ENCODE data around the gene PRCC. TPM values are rescaled to one million over a fixed set of nuclear protein-coding genes. Genes with fewer than 3 reads are reported as not detected.

The PRCC gene
- total and polyA plus RNA-seq, 2 of the 13 experiments (the other 11 are each of a cell fraction or from before 2014, with no cell fraction given) = 24.2 to 40.5 TPM

DNA sequence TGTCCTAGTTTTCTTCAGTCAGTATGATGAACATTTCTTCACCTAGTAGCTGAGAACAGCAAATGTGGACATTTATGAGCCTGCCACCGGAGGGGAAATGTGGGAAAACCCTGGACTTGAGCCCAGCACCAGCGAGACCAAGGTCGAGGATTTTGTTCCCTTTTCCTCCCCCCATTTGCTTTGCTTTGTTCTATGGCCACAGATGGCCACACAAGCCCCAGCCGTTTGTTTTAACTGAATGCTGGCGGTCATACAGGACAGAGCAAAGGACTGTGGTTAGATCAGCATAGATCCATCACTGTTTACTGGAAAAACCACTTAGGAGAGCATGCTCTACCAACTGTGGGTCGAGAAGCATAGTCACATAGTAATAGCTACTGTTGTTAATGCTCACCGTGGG lies 28.5 kb downstream of the PRCC start (continued):
- TF ChIP-seq, protein P1, sequence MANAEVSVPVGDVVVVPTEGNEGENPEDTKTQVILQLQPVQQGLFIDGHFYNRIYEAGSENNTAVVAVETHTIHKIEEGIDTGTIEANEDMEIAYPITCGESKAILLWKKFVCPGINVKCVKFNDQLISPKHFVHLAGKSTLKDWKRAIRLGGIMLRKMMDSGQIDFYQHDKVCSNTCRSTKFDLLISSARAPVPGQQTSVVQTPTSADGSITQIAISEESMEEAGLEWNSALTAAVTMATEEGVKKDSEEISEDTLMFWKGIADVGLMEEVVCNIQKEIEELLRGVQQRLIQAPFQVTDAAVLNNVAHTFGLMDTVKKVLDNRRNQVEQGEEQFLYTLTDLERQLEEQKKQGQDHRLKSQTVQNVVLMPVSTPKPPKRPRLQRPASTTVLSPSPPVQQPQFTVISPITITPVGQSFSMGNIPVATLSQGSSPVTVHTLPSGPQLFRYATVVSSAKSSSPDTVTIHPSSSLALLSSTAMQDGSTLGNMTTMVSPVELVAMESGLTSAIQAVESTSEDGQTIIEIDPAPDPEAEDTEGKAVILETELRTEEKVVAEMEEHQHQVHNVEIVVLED (CRISPR knock-in tag; IDR thresholded peaks at IDR 0.05; ENCODE audit: borderline replicate concordance) = no peak
- TF ChIP-seq, protein P2, sequence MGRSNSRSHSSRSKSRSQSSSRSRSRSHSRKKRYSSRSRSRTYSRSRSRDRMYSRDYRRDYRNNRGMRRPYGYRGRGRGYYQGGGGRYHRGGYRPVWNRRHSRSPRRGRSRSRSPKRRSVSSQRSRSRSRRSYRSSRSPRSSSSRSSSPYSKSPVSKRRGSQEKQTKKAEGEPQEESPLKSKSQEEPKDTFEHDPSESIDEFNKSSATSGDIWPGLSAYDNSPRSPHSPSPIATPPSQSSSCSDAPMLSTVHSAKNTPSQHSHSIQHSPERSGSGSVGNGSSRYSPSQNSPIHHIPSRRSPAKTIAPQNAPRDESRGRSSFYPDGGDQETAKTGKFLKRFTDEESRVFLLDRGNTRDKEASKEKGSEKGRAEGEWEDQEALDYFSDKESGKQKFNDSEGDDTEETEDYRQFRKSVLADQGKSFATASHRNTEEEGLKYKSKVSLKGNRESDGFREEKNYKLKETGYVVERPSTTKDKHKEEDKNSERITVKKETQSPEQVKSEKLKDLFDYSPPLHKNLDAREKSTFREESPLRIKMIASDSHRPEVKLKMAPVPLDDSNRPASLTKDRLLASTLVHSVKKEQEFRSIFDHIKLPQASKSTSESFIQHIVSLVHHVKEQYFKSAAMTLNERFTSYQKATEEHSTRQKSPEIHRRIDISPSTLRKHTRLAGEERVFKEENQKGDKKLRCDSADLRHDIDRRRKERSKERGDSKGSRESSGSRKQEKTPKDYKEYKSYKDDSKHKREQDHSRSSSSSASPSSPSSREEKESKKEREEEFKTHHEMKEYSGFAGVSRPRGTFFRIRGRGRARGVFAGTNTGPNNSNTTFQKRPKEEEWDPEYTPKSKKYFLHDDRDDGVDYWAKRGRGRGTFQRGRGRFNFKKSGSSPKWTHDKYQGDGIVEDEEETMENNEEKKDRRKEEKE (IDR thresholded peaks at IDR 0.05) = no peak
- TF ChIP-seq, protein P3, sequence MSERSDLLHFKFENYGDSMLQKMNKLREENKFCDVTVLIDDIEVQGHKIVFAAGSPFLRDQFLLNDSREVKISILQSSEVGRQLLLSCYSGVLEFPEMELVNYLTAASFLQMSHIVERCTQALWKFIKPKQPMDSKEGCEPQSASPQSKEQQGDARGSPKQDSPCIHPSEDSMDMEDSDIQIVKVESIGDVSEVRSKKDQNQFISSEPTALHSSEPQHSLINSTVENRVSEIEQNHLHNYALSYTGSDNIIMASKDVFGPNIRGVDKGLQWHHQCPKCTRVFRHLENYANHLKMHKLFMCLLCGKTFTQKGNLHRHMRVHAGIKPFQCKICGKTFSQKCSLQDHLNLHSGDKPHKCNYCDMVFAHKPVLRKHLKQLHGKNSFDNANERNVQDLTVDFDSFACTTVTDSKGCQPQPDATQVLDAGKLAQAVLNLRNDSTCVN (CRISPR knock-in tag; IDR thresholded peaks at IDR 0.05; ENCODE audit: borderline replicate concordance) = no peak
- TF ChIP-seq HOXA7 (CRISPR knock-in tag; IDR thresholded peaks at IDR 0.05) = no peak
- no peak for TF ChIP-seq RFX3 (CRISPR knock-in tag; IDR thresholded peaks at IDR 0.05)
- no peak for TF ChIP-seq FOXA1 (IDR thresholded peaks at IDR 0.05)
- no peak for TF ChIP-seq FOXA1 (CRISPR knock-in tag; IDR thresholded peaks at IDR 0.05)
- no peak for TF ChIP-seq GABPA (IDR thresholded peaks at IDR 0.05; ENCODE audit: low read depth, low read length)
- no peak for TF ChIP-seq GABPA (CRISPR knock-in tag; IDR thresholded peaks at IDR 0.05; ENCODE audit: low read depth)
- TF ChIP-seq ELF1 (CRISPR knock-in tag; IDR thresholded peaks at IDR 0.05) = 0 out of 2 replicates have a peak, but pooled peaks have one; percentile 9
- TF ChIP-seq ZNF792 (CRISPR knock-in tag; IDR thresholded peaks at IDR 0.05) = 0 out of 2 replicates have a peak, but pooled peaks have one; percentile 26
- TF ChIP-seq, protein P4, sequence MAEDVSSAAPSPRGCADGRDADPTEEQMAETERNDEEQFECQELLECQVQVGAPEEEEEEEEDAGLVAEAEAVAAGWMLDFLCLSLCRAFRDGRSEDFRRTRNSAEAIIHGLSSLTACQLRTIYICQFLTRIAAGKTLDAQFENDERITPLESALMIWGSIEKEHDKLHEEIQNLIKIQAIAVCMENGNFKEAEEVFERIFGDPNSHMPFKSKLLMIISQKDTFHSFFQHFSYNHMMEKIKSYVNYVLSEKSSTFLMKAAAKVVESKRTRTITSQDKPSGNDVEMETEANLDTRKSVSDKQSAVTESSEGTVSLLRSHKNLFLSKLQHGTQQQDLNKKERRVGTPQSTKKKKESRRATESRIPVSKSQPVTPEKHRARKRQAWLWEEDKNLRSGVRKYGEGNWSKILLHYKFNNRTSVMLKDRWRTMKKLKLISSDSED (CRISPR knock-in tag; IDR thresholded peaks at IDR 0.05) = no peak
- TF ChIP-seq HNF4G (IDR thresholded peaks at IDR 0.05; ENCODE audit: borderline replicate concordance, low read depth, low read length) = peak; percentile 44; the same call in 1 of the 2 replicates
- no peak for TF ChIP-seq HNF4G (CRISPR knock-in tag; IDR thresholded peaks at IDR 0.05; ENCODE audit: borderline replicate concordance, low read depth)
- TF ChIP-seq, protein P5, sequence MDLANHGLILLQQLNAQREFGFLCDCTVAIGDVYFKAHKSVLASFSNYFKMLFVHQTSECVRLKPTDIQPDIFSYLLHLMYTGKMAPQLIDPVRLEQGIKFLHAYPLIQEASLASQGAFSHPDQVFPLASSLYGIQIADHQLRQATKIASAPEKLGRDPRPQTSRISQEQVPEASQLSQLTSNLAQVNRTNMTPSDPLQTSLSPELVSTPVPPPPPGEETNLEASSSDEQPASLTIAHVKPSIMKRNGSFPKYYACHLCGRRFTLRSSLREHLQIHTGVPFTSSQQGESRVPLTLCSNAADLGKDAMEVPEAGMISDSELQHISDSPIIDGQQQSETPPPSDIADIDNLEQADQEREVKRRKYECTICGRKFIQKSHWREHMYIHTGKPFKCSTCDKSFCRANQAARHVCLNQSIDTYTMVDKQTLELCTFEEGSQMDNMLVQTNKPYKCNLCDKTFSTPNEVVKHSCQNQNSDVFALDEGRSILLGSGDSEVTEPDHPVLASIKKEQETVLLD (CRISPR knock-in tag; IDR thresholded peaks at IDR 0.05; ENCODE audit: low read depth) = no peak
- TF ChIP-seq KDM6A (CRISPR knock-in tag; IDR thresholded peaks at IDR 0.05; ENCODE audit: low read depth) = no peak
- TF ChIP-seq, protein P6, sequence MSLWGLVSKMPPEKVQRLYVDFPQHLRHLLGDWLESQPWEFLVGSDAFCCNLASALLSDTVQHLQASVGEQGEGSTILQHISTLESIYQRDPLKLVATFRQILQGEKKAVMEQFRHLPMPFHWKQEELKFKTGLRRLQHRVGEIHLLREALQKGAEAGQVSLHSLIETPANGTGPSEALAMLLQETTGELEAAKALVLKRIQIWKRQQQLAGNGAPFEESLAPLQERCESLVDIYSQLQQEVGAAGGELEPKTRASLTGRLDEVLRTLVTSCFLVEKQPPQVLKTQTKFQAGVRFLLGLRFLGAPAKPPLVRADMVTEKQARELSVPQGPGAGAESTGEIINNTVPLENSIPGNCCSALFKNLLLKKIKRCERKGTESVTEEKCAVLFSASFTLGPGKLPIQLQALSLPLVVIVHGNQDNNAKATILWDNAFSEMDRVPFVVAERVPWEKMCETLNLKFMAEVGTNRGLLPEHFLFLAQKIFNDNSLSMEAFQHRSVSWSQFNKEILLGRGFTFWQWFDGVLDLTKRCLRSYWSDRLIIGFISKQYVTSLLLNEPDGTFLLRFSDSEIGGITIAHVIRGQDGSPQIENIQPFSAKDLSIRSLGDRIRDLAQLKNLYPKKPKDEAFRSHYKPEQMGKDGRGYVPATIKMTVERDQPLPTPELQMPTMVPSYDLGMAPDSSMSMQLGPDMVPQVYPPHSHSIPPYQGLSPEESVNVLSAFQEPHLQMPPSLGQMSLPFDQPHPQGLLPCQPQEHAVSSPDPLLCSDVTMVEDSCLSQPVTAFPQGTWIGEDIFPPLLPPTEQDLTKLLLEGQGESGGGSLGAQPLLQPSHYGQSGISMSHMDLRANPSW (CRISPR knock-in tag; IDR thresholded peaks at IDR 0.05; ENCODE audit: borderline replicate concordance) = no peak
- TF ChIP-seq ZSCAN9 (CRISPR knock-in tag; IDR thresholded peaks at IDR 0.05; ENCODE audit: borderline replicate concordance) = no peak
- TF ChIP-seq, protein P7, sequence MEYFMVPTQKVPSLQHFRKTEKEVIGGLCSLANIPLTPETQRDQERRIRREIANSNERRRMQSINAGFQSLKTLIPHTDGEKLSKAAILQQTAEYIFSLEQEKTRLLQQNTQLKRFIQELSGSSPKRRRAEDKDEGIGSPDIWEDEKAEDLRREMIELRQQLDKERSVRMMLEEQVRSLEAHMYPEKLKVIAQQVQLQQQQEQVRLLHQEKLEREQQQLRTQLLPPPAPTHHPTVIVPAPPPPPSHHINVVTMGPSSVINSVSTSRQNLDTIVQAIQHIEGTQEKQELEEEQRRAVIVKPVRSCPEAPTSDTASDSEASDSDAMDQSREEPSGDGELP (IDR thresholded peaks at IDR 0.05; ENCODE audit: borderline replicate concordance, low read depth) = peak; percentile 68; the same call in 1 of the 2 replicates
